Stimulated activated CD4-positive, alpha-beta T cell treated with anti-CD3 and anti-CD28 coated beads, Interleukin-15, amount 100 ng/mL, for 48 hours (primary cell): Measurements from ENCODE around the gene YPEL5.
"Not testable (repeated sequence)": the region's sequence is repeated elsewhere in the genome, so short reads cannot be mapped to it uniquely, and the experiment has no call there.

Experiments used
- DNase-seq, 2 donors: peaks; one replicate each; pipeline ENCODE4 v3.0.0-alpha.2; 2020; ENCODE audit warnings: low read depth in 2 of 2

YPEL5 gene

DNA sequence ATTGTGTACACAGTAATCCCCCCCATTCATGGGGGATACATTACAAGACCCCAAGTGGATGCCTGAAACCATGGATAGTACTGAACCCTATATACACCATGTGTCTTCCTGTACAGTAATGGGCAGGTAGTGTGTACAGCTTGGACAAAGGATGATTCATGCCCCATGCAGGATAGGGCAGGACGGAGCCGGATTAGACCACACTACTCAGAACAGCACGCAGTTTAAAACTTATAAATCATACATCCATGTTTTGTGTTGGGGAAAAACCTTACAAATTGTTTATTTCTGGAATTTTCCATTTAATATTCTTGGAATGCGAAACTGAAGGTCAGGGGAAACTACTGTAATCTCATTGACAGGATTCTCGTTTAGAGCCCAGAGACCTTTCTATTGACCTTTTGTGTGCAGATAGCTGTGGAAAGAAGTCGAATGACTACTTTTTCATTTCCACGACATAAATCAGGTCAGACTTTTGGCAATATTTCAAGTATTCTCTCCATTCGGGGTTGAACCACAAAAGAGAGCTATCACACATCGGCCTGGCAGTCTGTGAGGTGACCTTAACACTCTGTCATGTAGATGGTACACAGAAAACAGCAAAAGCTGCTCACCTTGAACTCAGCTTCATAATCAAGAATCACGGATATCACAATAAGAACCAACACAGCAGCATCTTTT is 9.9 kb upstream of the YPEL5 start:
- no peak for DNase-seq

DNA sequence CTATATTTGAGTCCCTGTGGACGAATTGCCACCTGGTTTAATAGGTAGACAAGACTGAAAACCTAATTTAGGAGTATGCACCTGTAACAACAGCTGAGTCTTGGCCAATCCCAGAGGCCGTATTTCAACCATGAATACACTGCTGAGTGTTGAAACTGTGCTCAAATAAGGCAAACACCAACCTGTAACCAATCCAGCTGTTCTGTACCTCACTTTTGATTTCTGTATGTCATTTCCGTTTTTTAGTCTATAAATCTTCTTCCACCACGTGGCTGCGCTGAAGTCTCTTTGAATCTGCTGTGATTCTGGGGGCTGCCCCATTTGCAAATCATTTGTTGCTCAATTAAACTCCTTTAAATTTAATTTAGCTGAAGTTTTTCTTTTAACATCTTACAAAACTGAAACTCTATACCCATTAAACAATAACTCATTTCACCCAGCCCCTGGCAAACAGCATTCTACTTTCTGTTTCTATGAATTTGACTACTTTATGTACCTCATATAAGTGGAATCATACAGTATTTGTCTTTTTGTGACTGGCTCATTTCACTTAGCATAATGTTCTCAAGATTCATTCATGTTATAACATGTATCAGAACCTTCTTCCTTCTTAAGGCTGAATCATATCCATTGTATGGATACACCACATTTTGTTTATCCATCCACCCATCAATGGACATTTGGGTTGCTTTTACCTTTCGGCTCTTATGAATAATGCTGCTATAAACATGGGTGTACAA is 7.5 kb upstream of the YPEL5 start:
- DNase-seq: peak; percentile 14 to 27

GRCh38 chr2:30141136-30141535 is 5.7 kb upstream of the YPEL5 start:
- no peak for DNase-seq

DNA sequence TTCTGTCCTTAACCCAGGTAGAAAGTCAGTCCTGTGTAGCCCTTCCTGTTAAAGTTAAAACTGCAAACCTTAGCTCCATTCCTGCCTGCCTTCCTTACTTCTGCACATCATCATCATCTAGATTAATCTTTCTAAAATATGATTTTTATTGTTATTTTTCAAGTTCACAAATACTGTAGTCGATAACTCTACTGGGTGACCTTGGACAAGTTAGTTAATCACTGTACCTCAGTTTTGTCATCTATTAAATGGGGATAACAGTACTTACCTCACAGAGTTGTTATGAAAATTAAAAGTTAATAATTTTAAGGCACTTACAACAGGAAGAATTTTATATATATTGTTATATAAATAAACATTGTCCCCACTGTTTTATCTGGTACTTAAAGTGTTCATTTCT is 2.5 kb upstream of the YPEL5 start:
- no peak for DNase-seq

DNA sequence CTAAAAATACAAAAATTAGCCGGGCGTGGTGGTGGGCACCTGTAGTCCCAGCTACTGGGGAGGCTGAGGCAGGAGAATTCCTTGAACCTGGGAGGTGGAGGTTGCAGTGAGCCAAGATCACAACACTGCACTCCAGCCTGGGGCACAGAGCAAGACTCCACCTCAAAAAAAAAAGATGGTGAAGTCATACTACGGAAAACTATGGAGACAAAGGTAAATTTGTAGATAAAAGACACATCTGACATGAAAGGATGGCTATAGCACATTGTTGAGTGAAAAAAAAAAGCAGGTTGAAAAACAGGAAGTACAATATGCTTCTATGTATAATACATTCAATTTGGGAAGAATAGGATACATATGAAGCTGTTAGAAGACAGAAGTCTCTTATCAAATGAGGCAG is 1.9 kb upstream of the YPEL5 start:
- DNase-seq: not testable (repeated sequence)

- no peak for DNase-seq
These were observed 926 bp upstream of the YPEL5 start for GRCh38 chr2:30145826-30146336.

GRCh38 chr2:30147196-30147714 is 448 bp downstream of the YPEL5 start:
- DNase-seq: peak in 1 of 2 donors; percentile 8

- DNase-seq: peak; percentile 51 to 73
These were observed 1.2 kb downstream of the YPEL5 start for GRCh38 chr2:30147715-30148610.

DNA sequence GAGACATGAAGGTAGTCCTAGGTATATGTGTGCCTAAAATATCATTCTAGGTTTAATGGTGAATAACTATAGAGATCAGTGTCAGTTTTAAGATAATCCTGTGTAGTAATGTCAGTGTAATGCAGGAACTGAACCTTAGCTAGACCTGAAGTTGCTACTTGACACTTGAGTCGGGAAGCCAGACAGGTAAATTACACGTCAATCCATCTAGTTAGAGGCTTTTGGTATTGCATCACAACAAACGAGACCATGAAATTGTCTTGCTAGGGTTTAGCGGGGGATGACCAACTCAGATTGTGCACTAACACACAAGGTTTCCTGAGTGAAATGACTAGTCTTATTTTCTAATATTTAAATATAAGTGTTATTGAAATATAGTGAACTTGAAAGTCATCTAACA is 2.0 kb downstream of the YPEL5 start:
- no peak for DNase-seq

DNA sequence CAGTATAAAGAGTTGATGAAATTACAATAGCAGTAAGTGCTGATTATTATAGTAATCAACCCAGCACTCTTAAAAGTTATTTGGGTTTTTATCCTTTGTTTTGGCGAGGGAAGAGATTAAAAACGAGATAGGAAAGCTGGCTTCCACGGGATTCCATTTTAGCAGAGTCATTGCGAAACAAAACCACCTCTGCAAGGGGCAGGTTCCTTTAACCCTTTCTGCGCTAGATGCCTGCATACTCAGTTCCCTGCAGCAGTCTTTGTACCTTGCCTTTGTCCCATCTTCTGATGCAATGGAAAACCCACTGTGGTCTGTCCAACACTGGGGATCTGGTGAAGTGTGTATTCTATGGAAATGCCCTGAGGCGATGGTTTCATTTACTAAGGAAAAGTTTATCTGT is 2.7 kb downstream of the YPEL5 start:
- DNase-seq: peak in 1 of 2 donors; percentile 16

DNA sequence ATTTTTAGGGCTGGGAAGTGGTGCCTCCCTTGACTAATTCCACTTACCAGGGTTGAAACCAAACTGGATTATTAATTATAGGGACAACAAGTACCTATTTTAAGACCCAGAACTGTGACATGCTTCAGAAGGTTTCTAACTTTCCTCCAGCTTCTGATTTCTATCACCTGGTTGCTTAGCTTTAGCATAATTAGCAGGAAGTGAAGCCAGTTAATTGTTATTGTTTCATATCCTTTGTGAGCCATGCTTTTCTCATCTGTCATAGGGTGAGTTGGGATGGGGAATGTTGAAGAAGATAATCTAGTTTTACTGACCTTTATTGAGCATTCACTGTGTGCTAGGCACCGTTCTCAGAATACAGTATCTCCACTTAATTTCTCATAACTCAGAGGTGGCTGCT is 3.2 kb downstream of the YPEL5 start:
- DNase-seq: no peak

- DNase-seq: no peak
These were observed 4.0 kb downstream of the YPEL5 start for GRCh38 chr2:30150786-30151185.

GRCh38 chr2:30152385-30152784 is 5.6 kb downstream of the YPEL5 start:
- no peak for DNase-seq

- no peak for DNase-seq
These were observed 8.4 kb downstream of the YPEL5 start for GRCh38 chr2:30155202-30155601.

- DNase-seq: no peak
These were observed 9.3 kb downstream of the YPEL5 start for GRCh38 chr2:30155889-30156658.

DNA sequence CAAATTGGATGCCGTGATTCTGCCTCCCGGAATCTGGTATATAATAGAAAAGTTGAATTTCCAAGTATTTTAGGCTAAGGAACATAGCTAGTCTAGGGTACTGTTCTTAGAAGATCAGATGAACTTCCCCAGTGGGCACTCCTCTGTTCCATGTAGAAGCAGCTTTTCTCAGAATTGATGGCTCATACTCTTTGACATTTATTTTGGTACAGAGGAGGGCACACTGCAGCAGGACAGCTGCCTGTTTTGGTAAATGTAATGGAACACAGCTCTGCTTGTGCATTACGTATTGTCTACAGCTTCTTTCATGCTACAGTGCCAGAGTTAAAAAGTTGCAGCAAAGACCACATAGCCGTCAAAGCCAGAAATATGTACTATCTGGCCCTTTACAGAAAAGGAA is 10.8 kb downstream of the YPEL5 start:
- no peak for DNase-seq

GRCh38 chr2:30159766-30160165 is 13.0 kb downstream of the YPEL5 start:
- no peak for DNase-seq

GRCh38 chr2:30161929-30162706 is 15.3 kb downstream of the YPEL5 start:
- no peak for DNase-seq

GRCh38 chr2:30162806-30163205 is 16.0 kb downstream of the YPEL5 start:
- DNase-seq: no peak

DNA sequence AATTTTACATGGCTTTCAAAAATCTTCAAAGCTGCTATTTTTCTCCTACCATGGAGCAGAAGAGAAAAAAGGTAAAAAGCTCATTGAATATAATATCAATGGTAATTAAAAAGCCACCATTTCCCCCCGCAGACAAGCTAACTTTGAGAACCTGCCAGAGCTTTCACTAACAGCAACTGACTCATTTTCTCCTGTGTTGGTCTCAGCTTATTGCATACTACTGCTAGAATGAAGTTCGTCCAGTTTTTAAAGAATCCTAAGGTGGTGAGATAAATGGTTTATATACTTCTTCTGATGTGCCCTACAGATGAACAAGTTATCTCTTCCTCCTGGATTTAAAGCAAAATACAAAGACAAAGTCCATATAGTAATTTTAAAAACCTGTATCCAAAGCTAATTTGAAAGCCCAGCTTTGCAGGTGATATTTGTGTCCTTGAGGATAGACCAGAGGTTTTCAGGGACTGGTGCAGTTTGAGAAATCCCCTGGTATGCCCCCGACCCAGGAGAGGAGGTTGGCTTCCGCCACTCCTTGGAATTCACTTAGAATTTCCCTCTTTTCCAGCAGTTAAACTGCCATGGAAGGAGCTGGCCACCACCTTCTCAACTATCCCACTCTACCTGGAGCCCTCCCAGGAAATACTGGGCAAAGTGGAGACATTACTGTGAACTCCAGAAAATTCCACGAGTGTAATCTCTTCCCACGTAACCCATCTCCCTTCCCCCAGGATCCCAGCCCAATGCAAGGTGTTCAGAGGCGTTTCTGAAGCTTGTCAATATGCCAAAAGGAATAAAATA is 17.5 kb downstream of the YPEL5 start:
- DNase-seq: no peak
